GM18909 (cell line): Measurements from ENCODE around the gene SIL1.
"Not testable (repeated sequence)": the region's sequence is repeated elsewhere in the genome, so short reads cannot be mapped to it uniquely, and the experiment has no call there.

Experiments used
- ATAC-seq: cut with Tn5 transposase; IDR thresholded peaks from one replicate; pipeline ENCODE4 v1.9.1; 2021; ENCODE audit warnings: mild to moderate bottlenecking; ENCODE audit not compliant: unreplicated experiment, poor library complexity

Gene SIL1

GRCh38 chr5:138935466-138935865 lies 262.7 kb downstream of the SIL1 start:
- ATAC-seq = no peak

- ATAC-seq = no peak
Measured at GRCh38 chr5:138934971-138935370, 263.2 kb downstream of the SIL1 start.

- no peak for ATAC-seq
Measured at GRCh38 chr5:138933522-138934290, 264.5 kb downstream of the SIL1 start.

GRCh38 chr5:138932171-138932810 lies 265.9 kb downstream of the SIL1 start:
- ATAC-seq = no peak

- ATAC-seq = no peak
Measured at GRCh38 chr5:138930371-138931097, 267.6 kb downstream of the SIL1 start.

- no peak for ATAC-seq
Measured at GRCh38 chr5:138929571-138929955, 268.6 kb downstream of the SIL1 start.

- no peak for ATAC-seq
Measured at GRCh38 chr5:138927979-138928378, 270.2 kb downstream of the SIL1 start.

- ATAC-seq = no peak
Measured at GRCh38 chr5:138927544-138927943, 270.6 kb downstream of the SIL1 start.

GRCh38 chr5:138926688-138927448 lies 271.3 kb downstream of the SIL1 start:
- no peak for ATAC-seq

- no peak for ATAC-seq
Measured at GRCh38 chr5:138926257-138926656, 271.9 kb downstream of the SIL1 start.

GRCh38 chr5:138925090-138925635 lies 273.0 kb downstream of the SIL1 start:
- ATAC-seq = no peak

GRCh38 chr5:138922494-138922893 lies 275.7 kb downstream of the SIL1 start:
- no peak for ATAC-seq

- ATAC-seq = not testable (repeated sequence)
Measured at GRCh38 chr5:138921362-138921761, 276.8 kb downstream of the SIL1 start.

GRCh38 chr5:138920181-138920580 lies 278.0 kb downstream of the SIL1 start:
- ATAC-seq = no peak

GRCh38 chr5:138918686-138919085 lies 279.5 kb downstream of the SIL1 start:
- ATAC-seq = no peak

GRCh38 chr5:138914338-138914737 lies 283.8 kb downstream of the SIL1 start:
- no peak for ATAC-seq

GRCh38 chr5:138913773-138914172 lies 284.4 kb downstream of the SIL1 start:
- no peak for ATAC-seq

- no peak for ATAC-seq
Measured at GRCh38 chr5:138912093-138912492, 286.1 kb downstream of the SIL1 start.

- ATAC-seq = no peak
Measured at GRCh38 chr5:138911441-138911840, 286.7 kb downstream of the SIL1 start.

- no peak for ATAC-seq
Measured at GRCh38 chr5:138910546-138911185, 287.5 kb downstream of the SIL1 start.
